Activated CD4-positive, alpha-beta T cell treated with anti-CD3 and anti-CD28 coated beads, Interleukin-2, amount 10 ng/mL, durations not matched to agents 24 days and 14 days (primary cell): ENCODE results near the gene GPX5. TPM values are rescaled to one million over a fixed set of nuclear protein-coding genes. Genes with fewer than 3 reads are reported as not detected.

Source experiments
- DNase-seq: peaks from one replicate; pipeline ENCODE4 v3.0.0; 2022
- H3K27ac Mint-ChIP-seq: one replicate; pipeline ENCODE4 v1.8.0; 2022; ENCODE audit warnings: mild to moderate bottlenecking, mixed read lengths
- H3K27me3 Mint-ChIP-seq: one replicate; pipeline ENCODE4 v1.8.0; 2022; ENCODE audit warnings: mixed read lengths
- H3K36me3 Mint-ChIP-seq: one replicate; pipeline ENCODE4 v1.8.0; 2022; ENCODE audit warnings: low read depth, mild to moderate bottlenecking, mixed read lengths
- H3K4me1 Mint-ChIP-seq: one replicate; pipeline ENCODE4 v1.8.0; 2021; ENCODE audit warnings: mixed read lengths
- H3K4me3 Mint-ChIP-seq: one replicate; pipeline ENCODE4 v1.8.0; 2022; ENCODE audit warnings: mild to moderate bottlenecking, moderate library complexity, mixed read lengths
- H3K9me3 Mint-ChIP-seq: one replicate; pipeline ENCODE4 v1.8.0; 2021; ENCODE audit warnings: mixed read lengths
- intact Hi-C: fragments of 100-400 bp; cut with micrococcal nuclease; formaldehyde crosslinking; loops from one replicate; pipeline ENCODE4 v1.15.1; 2023
- total RNA-seq: library from RNA; stranded (reverse); gene quantifications from 2 replicates; pipeline ENCODE4 v1.2.3, GENCODE V29; 2022

Gene GPX5
- total RNA-seq, 1 donor from 2014 or later: not detected

- H3K4me3 Mint-ChIP-seq: no peak overlapping the region
- intact Hi-C loops: no loop called here
- H3K27ac Mint-ChIP-seq: no peak overlapping the region
- peaks cover 60% of the 10 kb centered on the region for H3K27me3 Mint-ChIP-seq
- no peaks in the 10 kb centered on the region for H3K36me3 Mint-ChIP-seq
- DNase-seq: no peak
- H3K9me3 Mint-ChIP-seq: peaks cover 4% of the 10 kb centered on the region
- H3K4me1 Mint-ChIP-seq: peaks cover 10% of the 10 kb centered on the region
Measured at GRCh38 chr6:28553986-28554881, 28.6 kb downstream of the GPX5 start.

- DNase-seq: no peak
- H3K36me3 Mint-ChIP-seq: no peaks in the 10 kb centered on the region
- H3K27me3 Mint-ChIP-seq: peaks cover 61% of the 10 kb centered on the region
- H3K27ac Mint-ChIP-seq: no peak overlapping the region
- no peak overlapping the region for H3K4me3 Mint-ChIP-seq
- intact Hi-C loops: no loop called here
- H3K9me3 Mint-ChIP-seq: peaks cover 4% of the 10 kb centered on the region
- H3K4me1 Mint-ChIP-seq: peaks cover 10% of the 10 kb centered on the region
Measured at GRCh38 chr6:28555136-28555535, 29.5 kb downstream of the GPX5 start.

- peaks cover 50% of the 10 kb centered on the region for H3K27me3 Mint-ChIP-seq
Measured at GRCh38 chr6:28558629-28559028, 32.9 kb downstream of the GPX5 start.

GRCh38 chr6:28563430-28564095 lies 37.9 kb downstream of the GPX5 start:
- H3K9me3 Mint-ChIP-seq: no peaks in the 10 kb centered on the region
- no peaks in the 10 kb centered on the region for H3K36me3 Mint-ChIP-seq
- intact Hi-C loops: no loop called here
- peaks cover 46% of the 10 kb centered on the region for H3K27me3 Mint-ChIP-seq
- H3K27ac Mint-ChIP-seq: no peak overlapping the region
- H3K4me3 Mint-ChIP-seq: no peak overlapping the region
- H3K4me1 Mint-ChIP-seq: no peaks in the 10 kb centered on the region
- DNase-seq: no peak

More at GRCh38 chr6:28558629-28559028, 32.9 kb downstream of the GPX5 start:
- Mint-ChIP-seq H3K27ac (no peak overlapping the region), H3K4me1 (peaks cover 6% of the 10 kb centered on the region), H3K9me3 (no peaks in the 10 kb centered on the region), H3K36me3 (no peaks in the 10 kb centered on the region), H3K4me3 (no peak overlapping the region)
- intact Hi-C loops: no loop called here
- no peak for DNase-seq

GRCh38 chr6:28565823-28566526 lies 40.3 kb downstream of the GPX5 start:
- Mint-ChIP-seq H3K4me1 (no peaks in the 10 kb centered on the region), H3K4me3 (no peak overlapping the region), H3K9me3 (no peaks in the 10 kb centered on the region), H3K27ac (no peak overlapping the region), H3K36me3 (no peaks in the 10 kb centered on the region), H3K27me3 (peaks cover 41% of the 10 kb centered on the region)
- no peak for DNase-seq
- intact Hi-C loops: no loop called here

- H3K27me3 Mint-ChIP-seq: peaks cover 41% of the 10 kb centered on the region
- intact Hi-C loops: no loop called here
- no peaks in the 10 kb centered on the region for H3K4me1 Mint-ChIP-seq
- no peak overlapping the region for H3K27ac Mint-ChIP-seq
- no peak overlapping the region for H3K4me3 Mint-ChIP-seq
- H3K36me3 Mint-ChIP-seq: no peaks in the 10 kb centered on the region
- no peaks in the 10 kb centered on the region for H3K9me3 Mint-ChIP-seq
- no peak for DNase-seq
Measured at GRCh38 chr6:28566527-28567252, 41.0 kb downstream of the GPX5 start.

- intact Hi-C loops: no loop called here
- Mint-ChIP-seq H3K36me3 (no peaks in the 10 kb centered on the region), H3K4me3 (no peak overlapping the region), H3K27ac (no peak overlapping the region), H3K9me3 (no peaks in the 10 kb centered on the region), H3K27me3 (peaks cover 43% of the 10 kb centered on the region), H3K4me1 (no peaks in the 10 kb centered on the region)
- DNase-seq: no peak
Measured at GRCh38 chr6:28567506-28567905, 41.8 kb downstream of the GPX5 start.

GRCh38 chr6:28568515-28569108 lies 42.9 kb downstream of the GPX5 start:
- intact Hi-C loops: no loop called here
- Mint-ChIP-seq H3K27me3 (peaks cover 43% of the 10 kb centered on the region), H3K27ac (no peak overlapping the region), H3K4me1 (no peaks in the 10 kb centered on the region), H3K36me3 (no peaks in the 10 kb centered on the region), H3K9me3 (no peaks in the 10 kb centered on the region), H3K4me3 (no peak overlapping the region)
- no peak for DNase-seq

- Mint-ChIP-seq H3K27me3 (peaks cover 36% of the 10 kb centered on the region), H3K27ac (no peak overlapping the region), H3K4me3 (no peak overlapping the region), H3K4me1 (no peaks in the 10 kb centered on the region), H3K9me3 (no peaks in the 10 kb centered on the region), H3K36me3 (no peaks in the 10 kb centered on the region)
- DNase-seq: no peak
- intact Hi-C loops: no loop called here
Measured at GRCh38 chr6:28569748-28570147, 44.1 kb downstream of the GPX5 start.

- Mint-ChIP-seq H3K9me3 (no peaks in the 10 kb centered on the region), H3K36me3 (no peaks in the 10 kb centered on the region), H3K27ac (no peak overlapping the region), H3K4me3 (no peak overlapping the region), H3K27me3 (peaks cover 10% of the 10 kb centered on the region), H3K4me1 (no peaks in the 10 kb centered on the region)
- intact Hi-C loops: no loop called here
- no peak for DNase-seq
Measured at GRCh38 chr6:28580475-28580874, 54.8 kb downstream of the GPX5 start.

GRCh38 chr6:28583463-28583862 lies 57.8 kb downstream of the GPX5 start:
- Mint-ChIP-seq H3K4me3 (no peak overlapping the region), H3K27me3 (peaks cover 29% of the 10 kb centered on the region), H3K27ac (no peak overlapping the region), H3K9me3 (peaks cover 13% of the 10 kb centered on the region), H3K4me1 (peaks cover 16% of the 10 kb centered on the region), H3K36me3 (peaks cover 2% of the 10 kb centered on the region)
- DNase-seq: no peak
- intact Hi-C loops: no loop called here
